HG02852 (cell line): ENCODE measurements around the gene RASL11A.
"Not testable (repeated sequence)": the region's sequence is repeated elsewhere in the genome, so short reads cannot be mapped to it uniquely, and the experiment has no call there.

Source experiments
- ATAC-seq: cut with Tn5 transposase; IDR thresholded peaks from one replicate; pipeline ENCODE4 v1.9.1; 2021; ENCODE audit warnings: mild to moderate bottlenecking, moderate library complexity; ENCODE audit not compliant: unreplicated experiment

Gene RASL11A

DNA sequence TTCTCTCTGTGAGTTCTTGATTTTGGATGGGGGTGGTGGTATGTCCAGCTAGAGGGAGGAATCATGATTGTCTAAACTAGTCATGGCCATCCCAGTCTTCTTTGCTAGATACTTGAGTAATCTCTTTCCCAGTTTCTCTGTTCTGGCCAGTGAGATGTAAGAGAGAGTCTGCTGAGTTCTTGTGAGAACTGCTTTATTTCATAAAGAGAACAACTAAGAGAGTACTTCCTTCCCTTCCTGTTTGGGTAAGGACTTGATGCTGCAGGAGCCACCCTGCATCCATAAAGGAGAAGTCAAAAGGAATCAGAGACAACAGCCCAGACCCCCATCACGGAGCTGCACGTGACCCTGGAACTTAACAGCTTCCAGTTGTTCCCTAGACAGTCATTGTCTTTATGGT is 3.0 kb upstream of the RASL11A start:
- ATAC-seq: no peak

DNA sequence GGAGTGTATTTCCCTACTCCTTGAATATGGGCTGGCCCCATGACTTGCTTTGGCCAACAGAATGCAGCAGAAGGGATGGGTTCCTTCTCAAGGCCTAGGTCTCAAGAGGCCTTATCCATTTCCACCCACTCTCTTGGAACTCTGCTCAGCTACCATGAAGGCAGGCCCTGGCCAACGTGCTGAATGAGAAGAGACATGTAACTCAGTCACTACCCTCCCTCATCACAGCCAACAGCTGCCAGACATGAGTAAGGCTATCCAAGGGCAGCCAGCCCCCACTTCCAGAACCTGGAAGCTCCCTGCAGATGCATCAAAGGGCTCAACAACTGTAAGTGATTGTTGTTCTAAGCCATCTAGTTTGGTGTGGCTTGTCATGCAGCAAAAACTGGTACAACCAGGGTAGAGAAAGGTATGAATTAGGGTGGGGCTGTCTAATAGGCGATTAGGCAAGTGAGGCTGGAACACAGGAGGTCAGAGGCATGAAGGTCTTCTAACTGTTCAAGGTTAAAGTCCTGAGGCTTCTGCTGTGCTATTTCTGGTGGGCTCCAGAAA is 1.4 kb upstream of the RASL11A start:
- no peak for ATAC-seq

DNA sequence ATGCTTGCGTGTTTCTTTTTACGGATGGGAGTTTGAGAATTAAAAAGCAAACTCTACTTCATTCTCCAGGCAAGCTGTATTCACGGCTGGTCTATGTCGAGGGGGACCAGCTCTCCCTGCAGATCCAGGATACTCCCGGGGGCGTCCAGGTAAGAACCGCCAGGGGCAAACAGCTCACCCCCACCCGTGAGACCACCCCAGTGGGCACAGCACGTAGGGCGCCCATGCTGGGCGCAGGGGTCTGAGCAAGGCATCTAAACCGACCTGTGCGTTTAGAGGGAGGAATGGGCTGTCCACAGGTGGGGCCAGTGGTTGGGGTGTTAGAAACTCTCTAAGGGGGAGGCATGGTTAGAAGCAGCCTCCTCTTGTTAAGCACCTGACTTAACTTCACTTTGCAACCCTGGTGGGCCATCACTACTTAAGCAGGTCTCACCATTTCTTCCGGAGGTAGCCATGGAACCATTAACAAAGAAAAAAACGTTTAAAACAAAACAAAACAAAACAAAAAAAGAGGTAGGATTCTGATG is 1.0 kb downstream of the RASL11A start:
- no peak for ATAC-seq

DNA sequence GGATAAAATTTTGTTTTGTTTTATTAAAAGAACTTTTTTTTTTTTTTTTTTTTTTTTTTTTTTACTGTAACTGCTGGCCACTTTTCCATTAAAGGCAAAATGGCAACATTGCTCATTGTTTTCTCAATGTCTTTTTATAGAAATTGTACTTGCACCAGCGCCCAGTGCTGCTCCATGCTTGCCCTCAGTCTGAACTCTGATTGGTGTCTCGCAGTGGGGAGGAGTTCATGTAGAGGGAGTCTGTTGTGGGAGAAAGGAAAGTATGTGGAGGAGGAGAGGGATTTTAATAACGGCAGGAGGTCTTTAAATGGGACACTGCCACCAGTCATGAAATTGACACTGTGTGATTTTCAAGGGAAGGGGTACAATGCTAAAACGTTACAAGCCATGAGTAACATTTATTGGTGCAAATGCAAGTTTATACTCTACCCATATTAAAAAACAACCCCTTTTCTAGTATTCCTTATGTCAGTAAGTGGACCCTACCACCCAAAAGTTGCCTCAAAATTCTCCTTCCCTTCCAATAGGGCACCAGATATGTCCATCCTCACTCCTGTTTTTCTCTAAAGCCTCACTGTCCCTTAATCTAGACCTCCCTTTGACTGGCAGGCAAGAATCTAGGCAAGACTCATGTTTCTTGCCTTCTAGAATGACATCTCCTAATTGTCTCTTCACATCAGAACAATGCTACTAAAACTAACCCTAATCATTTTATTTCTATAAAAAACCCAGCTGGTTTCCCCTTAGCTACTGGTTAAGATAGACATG is 3.2 kb downstream of the RASL11A start:
- no peak for ATAC-seq

DNA sequence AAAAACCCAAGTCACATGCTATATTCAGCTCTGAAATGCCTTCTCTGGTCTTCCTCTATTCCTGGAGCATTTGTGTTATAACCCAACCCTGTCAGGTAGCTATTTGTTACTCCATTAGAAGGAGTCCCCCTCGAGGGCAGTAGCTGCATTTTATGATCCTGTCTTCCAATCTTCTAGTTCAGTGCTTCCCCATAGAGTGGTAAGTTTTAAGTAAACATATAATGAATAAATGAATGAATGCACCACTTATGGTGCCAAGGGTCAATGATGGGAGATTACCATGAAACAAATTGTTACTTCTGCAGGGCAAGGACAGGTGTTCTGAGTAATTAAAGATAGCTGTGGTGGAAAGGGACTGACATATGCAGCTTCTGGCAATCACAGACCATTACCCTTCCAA is 4.0 kb downstream of the RASL11A start:
- ATAC-seq: no peak

DNA sequence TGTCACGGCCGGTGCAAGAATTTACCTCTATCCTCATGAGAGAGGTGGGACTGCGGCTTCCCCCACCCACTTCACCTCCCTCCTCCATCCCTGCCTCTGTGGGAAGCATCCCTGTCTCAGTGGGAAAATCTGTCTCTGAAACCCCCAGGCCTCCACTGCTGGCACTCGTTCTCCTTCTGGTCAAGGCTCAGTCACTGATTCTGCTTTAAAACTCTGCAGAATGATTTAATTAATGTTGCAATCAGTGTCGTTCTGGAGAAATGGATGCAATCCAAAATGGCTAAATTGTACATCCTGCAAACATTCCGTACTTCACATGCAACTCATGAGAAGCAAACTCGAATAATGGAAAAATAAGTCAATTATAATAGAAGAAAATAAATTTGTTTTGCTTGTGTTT is 5.6 kb downstream of the RASL11A start:
- ATAC-seq: no peak

DNA sequence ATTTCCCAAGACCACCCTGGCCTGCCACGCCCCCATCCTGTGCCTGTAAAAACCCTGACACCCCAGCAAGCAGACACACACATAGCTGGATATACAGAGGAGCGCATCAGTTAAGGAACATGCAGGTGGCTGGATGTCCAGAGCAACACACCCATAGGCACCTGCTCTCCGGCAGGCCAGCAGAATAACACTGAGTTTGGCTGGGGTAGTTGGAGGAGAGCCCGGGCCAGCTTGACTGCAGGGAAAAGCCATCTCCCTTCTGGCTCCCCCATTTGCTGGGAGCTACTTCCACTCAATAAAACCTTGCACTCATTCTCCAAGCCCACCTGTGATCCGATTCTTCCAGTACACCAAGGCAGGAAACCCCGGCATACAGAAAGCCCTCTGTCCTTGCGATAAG is 8.9 kb downstream of the RASL11A start:
- no peak for ATAC-seq

DNA sequence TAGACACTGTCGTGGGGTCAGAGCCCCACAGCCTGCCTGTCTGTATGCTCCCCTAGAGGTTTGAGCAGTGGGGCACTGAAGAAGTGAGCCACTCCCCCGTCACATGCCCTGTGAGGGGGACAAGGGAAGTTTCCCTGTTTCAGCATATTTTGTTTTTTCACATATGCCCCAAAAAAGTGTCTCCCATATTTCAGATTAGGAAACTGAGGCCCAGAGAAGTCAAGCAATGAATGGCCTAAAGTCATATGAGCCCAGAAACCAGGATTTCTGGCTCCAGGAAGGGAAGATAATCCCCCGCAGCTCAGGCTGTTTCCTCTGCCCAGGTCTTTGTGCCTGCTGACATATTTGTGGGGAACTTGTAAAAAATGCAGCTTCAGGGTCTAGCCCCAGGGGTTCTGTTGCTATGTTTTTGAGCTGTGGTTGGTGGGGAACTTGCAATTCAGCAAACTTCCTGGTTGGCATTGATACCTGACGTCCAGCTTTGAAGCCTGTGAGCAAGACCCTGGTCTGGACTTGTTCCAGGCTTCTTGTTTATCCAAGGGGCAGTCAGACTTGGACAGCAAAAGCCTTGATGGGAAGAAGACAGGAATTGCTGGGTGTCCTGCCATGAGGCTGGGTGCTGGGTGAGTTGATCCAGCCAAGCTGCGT is 9.5 kb downstream of the RASL11A start:
- ATAC-seq: no peak

DNA sequence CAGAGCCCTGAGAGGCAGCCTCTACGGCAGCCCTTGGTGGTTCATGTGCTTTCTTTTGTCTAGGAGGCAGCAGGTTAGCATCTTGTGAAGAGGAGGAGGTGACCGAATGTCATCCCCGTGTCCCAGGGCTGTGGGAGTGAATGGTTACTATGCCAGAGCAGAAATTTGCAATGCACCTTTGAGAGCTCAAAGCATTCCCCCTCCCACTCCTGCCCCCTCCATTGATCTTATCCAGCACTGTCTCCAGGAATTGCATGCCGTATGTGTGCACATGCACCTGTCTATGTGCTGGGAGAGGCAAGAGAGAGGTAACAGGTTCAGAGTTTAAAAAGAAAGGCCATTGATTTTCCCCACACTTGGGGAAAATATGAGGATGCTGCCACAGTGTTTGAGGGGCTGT is 10.2 kb downstream of the RASL11A start:
- no peak for ATAC-seq

DNA sequence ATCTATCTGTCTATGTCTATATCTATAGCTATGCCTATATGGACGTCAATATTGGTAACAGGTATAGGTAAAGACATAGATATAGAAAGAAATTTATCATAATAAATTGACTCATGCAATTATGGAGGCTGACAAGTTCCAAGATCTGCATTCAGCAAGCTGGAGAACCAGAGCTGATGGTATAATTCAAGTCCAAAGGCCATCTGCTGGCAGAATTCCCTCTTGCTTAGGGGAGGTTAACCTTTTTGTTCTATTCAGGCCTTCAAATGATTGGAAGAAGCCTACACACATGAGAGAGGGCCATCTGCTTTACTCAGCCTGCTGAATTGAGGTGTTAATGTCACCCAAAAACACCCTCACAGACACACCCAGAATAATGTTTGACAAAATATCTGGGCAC is 10.8 kb downstream of the RASL11A start:
- ATAC-seq: no peak

DNA sequence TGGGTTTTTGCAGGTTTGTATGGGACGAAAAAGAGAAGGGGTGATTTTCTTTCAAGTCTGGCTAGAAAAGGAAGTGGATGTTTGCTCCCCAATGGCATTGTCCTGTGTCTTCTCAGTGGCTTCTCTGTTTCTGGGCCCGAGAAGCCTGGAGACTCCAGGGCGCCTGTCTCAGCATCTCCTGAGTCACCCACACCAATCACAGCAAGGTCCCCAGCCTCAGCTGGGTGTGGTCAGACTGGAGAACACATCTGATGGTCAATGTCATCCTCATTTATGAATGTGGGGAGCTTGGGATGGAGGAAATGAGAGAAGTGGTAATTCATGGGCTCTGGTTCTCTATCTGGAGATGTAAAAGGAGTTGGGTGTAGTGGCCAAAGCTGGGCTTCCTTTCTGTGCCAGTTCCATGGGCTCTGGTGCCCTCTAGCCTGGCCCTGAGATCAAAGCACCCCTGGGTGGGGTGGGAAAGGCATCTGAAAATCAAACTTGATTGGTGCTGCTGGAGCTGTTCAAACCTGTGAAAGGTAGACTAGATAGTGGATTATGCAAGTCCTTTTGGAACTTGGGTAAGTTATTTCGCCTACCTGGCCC is 13.4 kb downstream of the RASL11A start:
- no peak for ATAC-seq

DNA sequence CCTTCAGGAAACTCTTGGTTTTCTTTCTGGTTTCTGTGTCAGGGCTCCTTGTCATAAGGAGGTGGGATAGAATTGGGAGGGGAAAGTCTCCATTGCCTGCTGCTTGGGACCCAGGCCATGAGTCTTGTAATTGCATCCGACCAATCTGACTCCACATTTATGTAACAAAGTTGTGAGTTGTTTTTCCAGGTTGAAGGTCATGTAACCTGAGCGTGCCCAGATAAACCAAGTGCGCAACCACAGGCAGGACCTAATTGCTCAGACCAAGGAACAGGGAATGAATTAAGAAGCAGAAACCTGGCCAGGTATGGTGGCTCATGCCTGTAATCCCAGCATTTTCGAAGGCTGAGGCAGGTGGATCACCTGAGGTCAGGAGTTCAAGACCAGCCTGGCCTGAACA is 17.8 kb downstream of the RASL11A start:
- ATAC-seq: no peak

DNA sequence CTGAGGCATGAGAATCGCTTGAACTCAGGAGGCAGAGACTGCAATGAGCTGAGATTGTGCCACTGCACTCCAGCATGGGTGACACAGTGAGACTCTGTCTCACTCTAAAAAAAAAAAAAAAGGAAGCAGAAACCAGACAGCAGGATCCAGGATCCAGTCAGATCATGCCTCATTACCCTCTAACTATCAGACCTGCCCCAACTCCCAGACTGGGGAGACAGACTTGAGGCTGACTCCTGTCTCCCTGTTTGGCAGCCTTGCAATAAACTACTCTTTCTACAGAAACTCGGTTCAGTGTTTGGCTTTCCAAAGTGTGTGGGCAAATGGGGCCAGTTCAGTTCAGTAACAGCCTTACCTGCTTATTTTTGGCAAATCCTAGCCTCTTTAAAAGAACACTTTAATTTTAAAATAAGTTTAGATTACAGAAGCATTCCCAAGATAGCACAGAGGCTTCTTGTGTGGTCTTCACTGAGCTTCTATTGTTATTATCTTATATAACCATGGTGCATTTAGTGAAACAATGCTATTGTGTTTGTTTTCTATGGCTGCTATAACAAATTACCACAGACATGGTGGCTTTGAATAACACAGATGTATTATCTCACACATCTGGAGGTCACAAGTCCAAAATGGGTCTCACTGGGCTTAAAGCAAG is 18.5 kb downstream of the RASL11A start:
- no peak for ATAC-seq

DNA sequence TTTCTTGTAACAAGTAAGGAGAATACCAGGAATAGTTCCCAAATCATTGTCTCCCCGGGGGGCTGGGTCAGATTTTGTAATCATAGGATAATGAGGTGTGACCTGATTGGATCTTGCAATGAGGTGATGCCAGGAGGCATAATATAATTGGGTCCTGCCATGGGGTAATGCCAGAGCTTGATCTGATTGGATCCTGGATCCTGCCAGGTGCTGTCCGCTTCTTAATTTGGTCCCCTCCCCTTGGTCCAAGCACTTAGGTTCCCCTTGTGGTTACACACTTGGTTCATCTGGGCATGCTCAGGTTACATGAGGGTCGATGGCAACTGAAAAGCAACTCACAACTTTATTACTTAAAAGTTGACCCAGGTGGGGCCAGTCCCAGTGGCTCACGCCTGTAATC is 20.1 kb downstream of the RASL11A start:
- no peak for ATAC-seq

DNA sequence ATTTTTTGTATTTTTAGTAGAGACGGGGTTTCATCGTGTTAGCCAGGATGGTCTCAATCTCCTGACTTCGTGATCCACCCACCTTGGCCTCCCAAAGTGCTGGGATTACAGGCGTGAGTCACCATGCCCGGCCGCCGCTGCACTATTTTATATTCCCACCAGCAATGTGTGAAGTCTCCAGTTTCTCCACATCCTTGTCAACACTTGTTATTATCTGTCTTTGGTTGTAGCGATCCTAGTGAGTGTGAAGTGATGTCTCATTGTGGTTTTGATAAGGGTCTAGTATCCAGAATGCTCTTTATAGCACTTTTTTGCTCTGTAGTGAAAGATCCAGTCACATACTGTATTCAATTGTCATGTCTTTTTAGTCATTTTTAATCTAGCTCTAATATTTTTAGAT is 21.3 kb downstream of the RASL11A start:
- ATAC-seq: not testable (repeated sequence)

DNA sequence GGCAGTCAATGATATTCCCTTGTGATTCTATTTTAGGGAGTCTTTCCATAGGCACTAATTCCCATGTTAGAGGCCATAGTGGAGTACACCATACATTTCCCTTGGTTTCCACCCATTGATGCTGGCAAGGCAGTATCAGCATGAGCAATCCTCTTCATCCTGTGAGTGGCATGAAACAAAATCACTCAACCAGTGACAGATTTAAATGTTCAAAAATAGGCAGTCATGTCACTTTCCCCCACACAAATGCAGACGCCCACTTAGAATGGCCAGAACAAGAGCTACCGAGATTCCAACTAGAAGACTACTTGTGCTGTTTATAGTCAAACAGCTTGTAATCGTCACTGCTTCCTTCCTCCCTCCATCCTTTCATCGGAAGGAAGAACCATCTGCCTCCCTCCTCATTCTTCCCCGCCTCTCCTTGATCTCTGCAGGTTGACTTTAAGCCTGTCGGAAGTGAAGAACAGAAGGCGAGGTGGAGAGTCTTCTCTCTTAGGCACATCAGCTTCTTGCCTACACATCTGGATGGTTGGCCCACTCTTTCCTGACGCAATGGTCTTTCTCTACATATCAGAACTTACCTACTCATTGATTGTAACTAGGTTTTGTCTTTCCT is 22.6 kb downstream of the RASL11A start:
- ATAC-seq: no peak

DNA sequence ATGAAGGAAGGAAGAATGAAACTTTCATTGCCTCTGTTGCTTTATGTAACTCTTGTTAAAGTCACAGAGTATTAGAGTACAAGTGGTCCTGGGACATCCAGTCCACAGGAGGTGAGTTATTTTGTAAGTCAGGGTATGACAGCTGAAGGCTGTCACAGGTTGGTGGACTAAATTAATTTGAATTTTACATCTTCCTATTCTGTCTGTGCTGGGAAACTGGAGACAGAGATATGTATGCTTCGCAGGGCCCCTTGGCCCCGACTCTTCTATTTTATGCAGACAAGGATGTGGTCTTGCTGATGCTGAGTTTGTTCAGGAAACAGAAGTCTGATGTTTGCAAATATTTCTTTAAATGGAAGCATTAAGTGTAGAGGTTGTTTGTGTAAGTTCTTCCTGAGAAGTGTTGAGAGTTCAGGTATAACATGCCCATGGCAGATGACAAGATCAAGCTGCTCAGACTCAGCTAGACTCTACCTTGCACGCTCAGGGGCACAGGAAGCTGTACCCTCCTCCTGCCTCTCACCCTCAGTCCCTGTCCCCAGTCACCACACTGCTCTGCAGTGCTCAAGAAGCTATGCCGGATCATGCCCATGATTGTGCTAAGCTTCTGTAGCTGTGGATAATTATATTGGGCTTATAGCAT is 23.4 kb downstream of the RASL11A start:
- no peak for ATAC-seq

DNA sequence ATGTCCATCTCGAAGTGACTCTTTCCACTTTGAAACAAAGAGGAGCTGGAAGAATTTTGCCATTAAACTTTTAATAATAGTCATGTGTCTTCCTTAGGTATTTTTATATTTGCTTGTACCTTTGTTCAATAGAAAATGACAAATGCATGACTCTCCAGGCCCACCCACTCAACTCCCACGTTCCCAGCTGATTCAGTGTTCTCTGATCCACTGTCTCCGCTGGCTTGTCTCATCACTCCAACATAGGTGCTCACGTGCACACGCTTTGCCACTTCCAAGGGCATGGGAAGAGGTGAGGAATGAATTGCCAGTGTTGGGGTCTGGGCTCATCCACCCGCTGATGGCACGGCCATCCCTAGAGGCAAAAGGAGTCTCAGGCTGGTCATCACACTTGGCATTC is 24.5 kb downstream of the RASL11A start:
- ATAC-seq: no peak

DNA sequence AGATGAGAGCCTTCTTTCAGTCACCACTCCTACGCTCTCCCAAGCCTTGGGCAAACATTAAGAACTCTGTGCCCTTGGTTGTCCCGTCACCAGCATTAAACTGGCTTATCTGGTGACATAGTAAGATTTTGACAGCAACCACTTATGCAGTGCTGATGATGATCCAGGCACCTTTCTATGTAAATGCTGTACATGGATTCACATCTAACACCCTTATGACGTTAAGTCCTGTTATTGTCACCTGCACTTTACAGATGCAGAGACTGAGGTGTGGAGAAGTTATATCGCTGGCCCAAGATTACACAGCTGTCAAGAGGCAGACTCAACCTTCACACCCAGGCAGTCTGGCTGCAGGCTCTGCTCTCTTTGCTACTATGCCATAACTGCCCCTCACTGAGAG is 25.0 kb downstream of the RASL11A start:
- no peak for ATAC-seq

DNA sequence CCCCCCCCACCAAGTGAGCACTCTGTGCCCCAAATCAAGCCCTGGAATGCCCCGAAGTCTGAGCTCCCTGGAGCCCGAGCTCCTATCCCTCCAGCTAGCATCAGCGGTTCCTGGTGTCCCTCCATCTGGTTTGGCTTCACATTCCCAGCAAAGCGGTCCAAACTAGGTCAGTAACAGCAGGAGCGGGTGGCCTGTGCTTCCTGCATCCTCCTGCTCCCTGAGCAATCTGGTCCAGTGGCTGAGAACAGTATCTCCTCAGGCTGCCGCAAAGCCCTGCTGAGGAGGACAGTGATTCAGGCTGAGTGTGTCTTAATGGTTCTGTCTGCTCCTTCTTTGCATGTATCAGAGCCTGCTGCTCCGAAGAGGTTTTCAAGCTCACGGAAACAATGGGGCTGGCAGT is 25.9 kb downstream of the RASL11A start:
- no peak for ATAC-seq
